Measurements from ENCODE around the gene BAD.
"Not testable (repeated sequence)": the region's sequence is repeated elsewhere in the genome, so short reads cannot be mapped to it uniquely, and the experiment has no call there.

The BAD gene

DNA sequence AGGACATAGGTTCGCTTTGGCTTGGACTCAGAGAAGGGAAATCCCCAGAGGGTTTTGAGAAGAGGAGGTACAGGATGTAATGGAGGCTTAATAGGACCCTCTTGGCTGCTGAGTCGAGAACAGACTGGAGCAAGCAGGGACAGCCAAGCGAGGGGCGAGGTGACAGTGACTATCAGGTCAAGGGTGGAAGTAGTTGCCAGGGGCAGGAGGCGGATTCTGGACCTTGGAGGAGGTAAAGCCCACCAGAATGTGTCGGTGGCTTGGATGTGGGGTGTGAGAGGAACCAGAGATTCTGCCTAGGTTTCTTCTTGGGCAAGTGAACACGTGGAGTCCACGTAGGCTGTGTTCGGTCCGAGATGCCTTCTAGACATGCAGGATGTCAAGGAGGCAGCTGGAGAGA is 28.5 kb upstream of the BAD start (continued):
- TF ChIP-seq, protein P1, sequence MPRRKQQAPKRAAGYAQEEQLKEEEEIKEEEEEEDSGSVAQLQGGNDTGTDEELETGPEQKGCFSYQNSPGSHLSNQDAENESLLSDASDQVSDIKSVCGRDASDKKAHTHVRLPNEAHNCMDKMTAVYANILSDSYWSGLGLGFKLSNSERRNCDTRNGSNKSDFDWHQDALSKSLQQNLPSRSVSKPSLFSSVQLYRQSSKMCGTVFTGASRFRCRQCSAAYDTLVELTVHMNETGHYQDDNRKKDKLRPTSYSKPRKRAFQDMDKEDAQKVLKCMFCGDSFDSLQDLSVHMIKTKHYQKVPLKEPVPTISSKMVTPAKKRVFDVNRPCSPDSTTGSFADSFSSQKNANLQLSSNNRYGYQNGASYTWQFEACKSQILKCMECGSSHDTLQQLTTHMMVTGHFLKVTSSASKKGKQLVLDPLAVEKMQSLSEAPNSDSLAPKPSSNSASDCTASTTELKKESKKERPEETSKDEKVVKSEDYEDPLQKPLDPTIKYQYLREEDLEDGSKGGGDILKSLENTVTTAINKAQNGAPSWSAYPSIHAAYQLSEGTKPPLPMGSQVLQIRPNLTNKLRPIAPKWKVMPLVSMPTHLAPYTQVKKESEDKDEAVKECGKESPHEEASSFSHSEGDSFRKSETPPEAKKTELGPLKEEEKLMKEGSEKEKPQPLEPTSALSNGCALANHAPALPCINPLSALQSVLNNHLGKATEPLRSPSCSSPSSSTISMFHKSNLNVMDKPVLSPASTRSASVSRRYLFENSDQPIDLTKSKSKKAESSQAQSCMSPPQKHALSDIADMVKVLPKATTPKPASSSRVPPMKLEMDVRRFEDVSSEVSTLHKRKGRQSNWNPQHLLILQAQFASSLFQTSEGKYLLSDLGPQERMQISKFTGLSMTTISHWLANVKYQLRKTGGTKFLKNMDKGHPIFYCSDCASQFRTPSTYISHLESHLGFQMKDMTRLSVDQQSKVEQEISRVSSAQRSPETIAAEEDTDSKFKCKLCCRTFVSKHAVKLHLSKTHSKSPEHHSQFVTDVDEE (CRISPR knock-in tag; IDR thresholded peaks at IDR 0.05): no peak

DNA sequence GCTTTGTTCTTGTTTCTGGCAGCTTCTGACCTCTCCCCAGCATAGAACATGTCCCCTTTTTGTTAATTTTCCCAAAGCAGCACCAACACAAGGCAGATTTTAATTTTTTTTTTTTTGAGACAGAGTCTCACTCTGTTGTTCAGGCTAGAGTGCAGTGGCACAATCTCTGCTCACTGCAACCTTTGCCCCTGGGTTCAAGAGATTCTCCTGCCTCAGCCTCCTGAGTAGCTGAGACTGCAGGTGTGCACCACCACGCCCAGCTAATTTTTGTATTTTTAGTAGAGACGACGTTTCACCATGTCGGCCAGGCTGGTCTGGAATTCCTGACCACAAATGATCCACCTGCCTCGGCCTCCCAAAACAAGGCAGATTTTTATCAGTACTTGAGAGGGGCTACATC is 23.3 kb upstream of the BAD start:
- ATAC-seq: not testable (repeated sequence)

DNA sequence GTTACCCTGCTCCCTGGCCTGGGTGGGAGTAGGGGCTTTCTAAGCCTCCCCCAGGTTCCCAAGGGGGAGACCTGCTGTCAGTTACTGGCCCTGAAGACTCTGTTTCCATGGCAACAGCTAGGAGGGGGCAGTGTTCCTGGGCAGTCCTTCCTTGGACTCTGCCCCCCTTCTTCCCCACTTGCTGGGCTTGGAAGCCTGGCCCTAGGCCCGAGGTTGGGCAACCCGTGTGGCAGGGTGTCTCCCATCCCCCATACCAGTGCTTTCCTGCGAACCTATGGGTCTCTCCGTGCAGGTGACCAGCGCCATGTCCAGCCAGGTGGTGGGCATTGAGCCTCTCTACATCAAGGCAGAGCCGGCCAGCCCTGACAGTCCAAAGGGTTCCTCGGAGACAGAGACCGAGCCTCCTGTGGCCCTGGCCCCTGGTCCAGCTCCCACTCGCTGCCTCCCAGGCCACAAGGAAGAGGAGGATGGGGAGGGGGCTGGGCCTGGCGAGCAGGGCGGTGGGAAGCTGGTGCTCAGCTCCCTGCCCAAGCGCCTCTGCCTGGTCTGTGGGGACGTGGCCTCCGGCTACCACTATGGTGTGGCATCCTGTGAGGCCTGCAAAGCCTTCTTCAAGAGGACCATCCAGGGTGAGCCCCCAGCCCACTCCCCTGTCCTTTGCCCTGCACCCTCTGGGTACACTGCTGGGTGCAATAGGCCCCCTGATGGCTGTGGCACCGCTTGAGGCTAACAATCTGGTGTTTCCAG is 22.6 kb upstream of the BAD start:
- no peak for ATAC-seq
- TF ChIP-seq ZC3H10 (CRISPR knock-in tag; IDR thresholded peaks at IDR 0.05): no peak
- TF ChIP-seq ZNF70 (CRISPR knock-in tag; IDR thresholded peaks at IDR 0.05): no peak
- TF ChIP-seq, protein P2, sequence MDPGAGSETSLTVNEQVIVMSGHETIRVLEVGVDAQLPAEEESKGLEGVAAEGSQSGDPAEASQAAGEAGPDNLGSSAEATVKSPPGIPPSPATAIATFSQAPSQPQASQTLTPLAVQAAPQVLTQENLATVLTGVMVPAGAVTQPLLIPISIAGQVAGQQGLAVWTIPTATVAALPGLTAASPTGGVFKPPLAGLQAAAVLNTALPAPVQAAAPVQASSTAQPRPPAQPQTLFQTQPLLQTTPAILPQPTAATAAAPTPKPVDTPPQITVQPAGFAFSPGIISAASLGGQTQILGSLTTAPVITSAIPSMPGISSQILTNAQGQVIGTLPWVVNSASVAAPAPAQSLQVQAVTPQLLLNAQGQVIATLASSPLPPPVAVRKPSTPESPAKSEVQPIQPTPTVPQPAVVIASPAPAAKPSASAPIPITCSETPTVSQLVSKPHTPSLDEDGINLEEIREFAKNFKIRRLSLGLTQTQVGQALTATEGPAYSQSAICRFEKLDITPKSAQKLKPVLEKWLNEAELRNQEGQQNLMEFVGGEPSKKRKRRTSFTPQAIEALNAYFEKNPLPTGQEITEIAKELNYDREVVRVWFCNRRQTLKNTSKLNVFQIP (CRISPR knock-in tag; IDR thresholded peaks at IDR 0.05; ENCODE audit: borderline replicate concordance, low read depth): no peak
- TF ChIP-seq OSR1 (CRISPR knock-in tag; IDR thresholded peaks at IDR 0.05): no peak
- TF ChIP-seq PPARA (CRISPR knock-in tag; IDR thresholded peaks at IDR 0.05; ENCODE audit: borderline replicate concordance): no peak
- TF ChIP-seq GLIS3 (CRISPR knock-in tag; IDR thresholded peaks at IDR 0.05): no peak
- no peak for TF ChIP-seq ISL1 (CRISPR knock-in tag; IDR thresholded peaks at IDR 0.05)

DNA sequence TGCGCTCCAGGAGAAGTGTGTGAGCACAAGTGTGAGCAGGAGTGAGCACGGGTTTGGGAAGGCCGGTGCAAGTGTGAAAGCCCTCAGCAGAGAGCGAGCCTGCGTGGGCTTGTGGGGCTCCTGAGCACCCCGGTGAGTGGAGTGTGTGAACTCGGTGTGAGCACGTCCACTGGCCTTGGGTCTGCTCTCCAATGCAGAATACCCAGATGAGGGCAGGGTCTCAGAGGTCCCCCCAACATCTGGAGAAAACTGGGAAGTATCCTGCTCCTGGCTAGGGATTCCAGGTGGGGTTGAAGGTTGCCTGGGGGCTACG is 22.1 kb upstream of the BAD start:
- no peak for ATAC-seq
- no peak for TF ChIP-seq ZFP30 (CRISPR knock-in tag; IDR thresholded peaks at IDR 0.05)
- no peak for TF ChIP-seq RARB (CRISPR knock-in tag; IDR thresholded peaks at IDR 0.05)
- TF ChIP-seq BACH2 (CRISPR knock-in tag; IDR thresholded peaks at IDR 0.05; ENCODE audit: borderline replicate concordance): no peak
- no peak for TF ChIP-seq OSR1 (CRISPR knock-in tag; IDR thresholded peaks at IDR 0.05)
- TF ChIP-seq, protein P3, sequence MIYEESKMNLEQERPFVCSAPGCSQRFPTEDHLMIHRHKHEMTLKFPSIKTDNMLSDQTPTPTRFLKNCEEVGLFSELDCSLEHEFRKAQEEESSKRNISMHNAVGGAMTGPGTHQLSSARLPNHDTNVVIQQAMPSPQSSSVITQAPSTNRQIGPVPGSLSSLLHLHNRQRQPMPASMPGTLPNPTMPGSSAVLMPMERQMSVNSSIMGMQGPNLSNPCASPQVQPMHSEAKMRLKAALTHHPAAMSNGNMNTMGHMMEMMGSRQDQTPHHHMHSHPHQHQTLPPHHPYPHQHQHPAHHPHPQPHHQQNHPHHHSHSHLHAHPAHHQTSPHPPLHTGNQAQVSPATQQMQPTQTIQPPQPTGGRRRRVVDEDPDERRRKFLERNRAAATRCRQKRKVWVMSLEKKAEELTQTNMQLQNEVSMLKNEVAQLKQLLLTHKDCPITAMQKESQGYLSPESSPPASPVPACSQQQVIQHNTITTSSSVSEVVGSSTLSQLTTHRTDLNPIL (CRISPR knock-in tag; IDR thresholded peaks at IDR 0.05; ENCODE audit: low read depth): no peak
- no peak for TF ChIP-seq ARNTL (CRISPR knock-in tag; IDR thresholded peaks at IDR 0.05; ENCODE audit: borderline replicate concordance, low read depth)
- no peak for TF ChIP-seq ZNF565 (CRISPR knock-in tag; conservative IDR thresholded peaks at IDR 0.05; ENCODE audit: low read depth)
- no peak for TF ChIP-seq TOX (CRISPR knock-in tag; IDR thresholded peaks at IDR 0.05; ENCODE audit: borderline replicate concordance)
- TF ChIP-seq ZFP3 (CRISPR knock-in tag; IDR thresholded peaks at IDR 0.05): no peak
- TF ChIP-seq, protein P1 (CRISPR knock-in tag; IDR thresholded peaks at IDR 0.05): no peak
- no peak for TF ChIP-seq TCF4 (CRISPR knock-in tag; IDR thresholded peaks at IDR 0.05; ENCODE audit: borderline replicate concordance)
- TF ChIP-seq SNAI2 (CRISPR knock-in tag; IDR thresholded peaks at IDR 0.05): no peak
- TF ChIP-seq, protein P4, sequence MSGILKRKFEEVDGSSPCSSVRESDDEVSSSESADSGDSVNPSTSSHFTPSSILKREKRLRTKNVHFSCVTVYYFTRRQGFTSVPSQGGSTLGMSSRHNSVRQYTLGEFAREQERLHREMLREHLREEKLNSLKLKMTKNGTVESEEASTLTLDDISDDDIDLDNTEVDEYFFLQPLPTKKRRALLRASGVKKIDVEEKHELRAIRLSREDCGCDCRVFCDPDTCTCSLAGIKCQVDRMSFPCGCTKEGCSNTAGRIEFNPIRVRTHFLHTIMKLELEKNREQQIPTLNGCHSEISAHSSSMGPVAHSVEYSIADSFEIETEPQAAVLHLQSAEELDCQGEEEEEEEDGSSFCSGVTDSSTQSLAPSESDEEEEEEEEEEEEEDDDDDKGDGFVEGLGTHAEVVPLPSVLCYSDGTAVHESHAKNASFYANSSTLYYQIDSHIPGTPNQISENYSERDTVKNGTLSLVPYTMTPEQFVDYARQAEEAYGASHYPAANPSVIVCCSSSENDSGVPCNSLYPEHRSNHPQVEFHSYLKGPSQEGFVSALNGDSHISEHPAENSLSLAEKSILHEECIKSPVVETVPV (CRISPR knock-in tag; IDR thresholded peaks at IDR 0.05): no peak
